Panc1 (cell line): ENCODE measurements around the gene HSPA4. TPM values are rescaled to one million over a fixed set of nuclear protein-coding genes. Genes with fewer than 3 reads are reported as not detected.

Source experiments
- ATAC-seq: fragments of 200-7000 bp; cut with Tn5 transposase; 2 replicates; pipeline ENCODE4 v1.9.1; 2020; ENCODE audit warnings: mild to moderate bottlenecking, moderate library complexity
- BruUV-seq: library from RNA; stranded (reverse); fragments of 400-500 nt; replicated peaks from 2 replicates; lab custom pipeline; 2021; lab: Mats Ljungman, UMichigan
- CTCF ChIA-PET: fragments of 300-600 bp; sonication (Branson Sonifier 250); formaldehyde crosslinking; loops from one replicate; lab custom pipeline; 2022; ENCODE audit warnings: antibody characterized with exemption; lab: Charles Lee
- POLR2A ChIA-PET: fragments of 300-600 bp; sonication (Branson Sonifier 250); formaldehyde crosslinking; loops from one replicate; lab custom pipeline; 2022; ENCODE audit warnings: antibody characterized with exemption; lab: Charles Lee
- DNase-seq: peaks from one replicate; pipeline ENCODE4 v3.0.0-alpha.2; 2010; ENCODE audit warnings: low read depth, low spot score
- H3K27ac ChIP-seq: 2 replicates; pipeline ENCODE4 v1.5.1; 2011; ENCODE audit warnings: mild to moderate bottlenecking, low read length, inconsistent platforms
- H3K27me3 ChIP-seq: fragments of 200-500 bp; sonication (Bioruptor generic); 2 replicates; pipeline ENCODE4 v1.6.0; 2014; ENCODE audit warnings: low read length, inconsistent platforms; ENCODE audit not compliant: control insufficient read depth, insufficient read depth
- H3K36me3 ChIP-seq: fragments of 200-500 bp; sonication (Bioruptor generic); 2 replicates; pipeline ENCODE4 v1.5.1; 2014; ENCODE audit warnings: inconsistent platforms, mild to moderate bottlenecking, low read length, moderate library complexity; ENCODE audit not compliant: control insufficient read depth, insufficient read depth
- H3K4me1 ChIP-seq: 2 replicates; pipeline ENCODE4 v1.5.1; 2011; ENCODE audit warnings: inconsistent platforms, mild to moderate bottlenecking, low read length, moderate library complexity; ENCODE audit not compliant: control insufficient read depth, insufficient read depth
- H3K4me3 ChIP-seq, 2 experiments: 2 replicates each; pipeline ENCODE4 v1.5.1; 2011 to 2012; ENCODE audit warnings: low read depth in 2 of 2, low read length in 2 of 2, mild to moderate bottlenecking in 2 of 2, inconsistent platforms in 1 of 2, moderate library complexity in 1 of 2
- H3K9me3 ChIP-seq: fragments of 200-500 bp; sonication (Bioruptor generic); 2 replicates; pipeline ENCODE4 v1.5.1; 2014; ENCODE audit warnings: low read depth, mild to moderate bottlenecking, inconsistent platforms, low read length, moderate library complexity; ENCODE audit not compliant: control insufficient read depth, insufficient read depth
- POLR2AphosphoS5 ChIP-seq: IDR thresholded peaks from 2 replicates; pipeline ENCODE4 v1.6.1; 2012; ENCODE audit warnings: mild to moderate bottlenecking, low read depth, low read length, moderate library complexity
- SIN3A ChIP-seq: IDR thresholded peaks from 2 replicates; pipeline ENCODE4 v1.6.1; 2012; ENCODE audit warnings: low read depth, mild to moderate bottlenecking, low read length, moderate library complexity, borderline replicate concordance; ENCODE audit not compliant: insufficient read depth
- TCF7L2 ChIP-seq: IDR thresholded peaks from 2 replicates; pipeline ENCODE4 v1.6.1; 2011; ENCODE audit warnings: mild to moderate bottlenecking, low read depth, low read length, inconsistent platforms
- in situ Hi-C: cut with HindIII; loops from 2 replicates; pipeline ENCODE4 v1.10.0; 2016; ENCODE audit warnings: low sequenced_read_pairs, low pct_unique_long_range_greater_than_20kb
- intact Hi-C: fragments of 100-400 bp; cut with micrococcal nuclease; formaldehyde crosslinking; loops from one replicate; pipeline ENCODE4 v1.10.0; 2022; ENCODE audit not compliant: unreplicated experiment
- total RNA-seq: library from RNA; stranded (reverse); gene quantifications from one replicate; pipeline ENCODE4 v1.2.1, GENCODE V29; 2021; ENCODE audit not compliant: unreplicated experiment
- TF ChIP-seq, protein P1 (sequence below), 2 experiments: IDR thresholded peaks; 2 replicates each; pipeline ENCODE4 v1.6.1; 2011 to 2012; ENCODE audit warnings: low read depth in 2 of 2, control low read depth in 1 of 2, low read length in 1 of 2, mild to moderate bottlenecking in 1 of 2, moderate library complexity in 1 of 2; ENCODE audit not compliant: insufficient read depth in 1 of 2
- TF ChIP-seq, protein P2 (sequence below): fragments of 450-650 bp; IDR thresholded peaks from 2 replicates; pipeline ENCODE4 v1.5.1; 2017; ENCODE audit warnings: mild to moderate bottlenecking

The HSPA4 gene
- total RNA-seq, 1 experiment from 2014 or later: 247 TPM

DNA sequence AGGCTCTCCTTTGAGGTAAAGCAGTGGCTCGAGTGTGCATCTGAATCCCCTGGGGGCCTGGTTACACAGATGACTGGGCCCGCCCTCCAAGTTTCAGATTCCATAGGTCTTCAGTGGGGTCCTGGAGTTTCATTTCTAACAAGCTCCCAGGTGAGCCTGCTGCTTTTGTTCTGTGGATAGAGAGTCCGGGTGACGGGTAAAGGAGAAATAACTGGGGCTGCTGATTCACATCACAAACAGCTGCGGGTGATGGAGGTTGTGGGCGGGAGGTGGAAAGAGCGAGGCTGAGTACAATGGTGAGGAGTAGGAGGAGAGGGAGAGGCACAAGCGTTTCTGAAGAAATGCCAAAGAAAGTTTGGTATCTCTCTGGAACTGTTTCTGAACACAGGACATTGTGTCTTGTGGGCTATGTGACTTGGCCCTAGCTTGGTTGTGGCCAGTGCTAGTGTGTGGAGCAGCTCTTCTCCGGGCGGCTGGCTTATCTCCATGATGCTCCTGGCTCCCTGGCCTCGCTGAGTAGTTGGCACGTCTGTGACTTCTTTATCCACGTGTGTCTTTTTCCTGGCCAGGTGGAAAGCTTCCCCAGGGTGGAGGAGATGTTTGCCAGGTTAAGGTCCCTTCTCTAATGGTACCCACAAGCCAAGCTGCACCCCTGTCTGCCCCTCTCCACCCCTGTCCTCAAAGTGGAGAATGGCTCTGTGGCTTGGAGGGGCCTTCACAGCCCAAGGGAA, 61.7 kb downstream of the HSPA4 start:
- BruUV-seq: no TSS peak
- no peak overlapping the region for H3K27ac ChIP-seq
- intact Hi-C loops (loop anchor here (5.0 kb wide), 2 partner anchors 349 to 499 kb away; partner anchors contain the start of gene FSTL4), in situ Hi-C loops (no loop called here)
- no peak for DNase-seq
- ChIA-PET CTCF (interaction anchor here (1.2 to 1.4 kb wide), 2 partner anchors 147 to 174 kb away, joined by 3 read pairs; no protein-coding TSS in a partner anchor), POLR2A (no interaction called here)
- H3K27me3 ChIP-seq: no peaks in the 10 kb centered on the region
- H3K9me3 ChIP-seq: no peaks in the 10 kb centered on the region
- ATAC-seq: no peak
- no peak overlapping the region for H3K4me3 ChIP-seq
- peaks cover 6% of the 10 kb centered on the region for H3K4me1 ChIP-seq
- no peaks in the 10 kb centered on the region for H3K36me3 ChIP-seq
- TF ChIP-seq TCF7L2 (no peak), POLR2AphosphoS5 (no peak), SIN3A (no peak)
- TF ChIP-seq, protein P1, sequence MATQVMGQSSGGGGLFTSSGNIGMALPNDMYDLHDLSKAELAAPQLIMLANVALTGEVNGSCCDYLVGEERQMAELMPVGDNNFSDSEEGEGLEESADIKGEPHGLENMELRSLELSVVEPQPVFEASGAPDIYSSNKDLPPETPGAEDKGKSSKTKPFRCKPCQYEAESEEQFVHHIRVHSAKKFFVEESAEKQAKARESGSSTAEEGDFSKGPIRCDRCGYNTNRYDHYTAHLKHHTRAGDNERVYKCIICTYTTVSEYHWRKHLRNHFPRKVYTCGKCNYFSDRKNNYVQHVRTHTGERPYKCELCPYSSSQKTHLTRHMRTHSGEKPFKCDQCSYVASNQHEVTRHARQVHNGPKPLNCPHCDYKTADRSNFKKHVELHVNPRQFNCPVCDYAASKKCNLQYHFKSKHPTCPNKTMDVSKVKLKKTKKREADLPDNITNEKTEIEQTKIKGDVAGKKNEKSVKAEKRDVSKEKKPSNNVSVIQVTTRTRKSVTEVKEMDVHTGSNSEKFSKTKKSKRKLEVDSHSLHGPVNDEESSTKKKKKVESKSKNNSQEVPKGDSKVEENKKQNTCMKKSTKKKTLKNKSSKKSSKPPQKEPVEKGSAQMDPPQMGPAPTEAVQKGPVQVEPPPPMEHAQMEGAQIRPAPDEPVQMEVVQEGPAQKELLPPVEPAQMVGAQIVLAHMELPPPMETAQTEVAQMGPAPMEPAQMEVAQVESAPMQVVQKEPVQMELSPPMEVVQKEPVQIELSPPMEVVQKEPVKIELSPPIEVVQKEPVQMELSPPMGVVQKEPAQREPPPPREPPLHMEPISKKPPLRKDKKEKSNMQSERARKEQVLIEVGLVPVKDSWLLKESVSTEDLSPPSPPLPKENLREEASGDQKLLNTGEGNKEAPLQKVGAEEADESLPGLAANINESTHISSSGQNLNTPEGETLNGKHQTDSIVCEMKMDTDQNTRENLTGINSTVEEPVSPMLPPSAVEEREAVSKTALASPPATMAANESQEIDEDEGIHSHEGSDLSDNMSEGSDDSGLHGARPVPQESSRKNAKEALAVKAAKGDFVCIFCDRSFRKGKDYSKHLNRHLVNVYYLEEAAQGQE (IDR thresholded peaks at IDR 0.05; ENCODE audit: insufficient read depth in 1 of 2, low read depth in 2 of 2, low read length in 1 of 2): no peak
- TF ChIP-seq, protein P2, sequence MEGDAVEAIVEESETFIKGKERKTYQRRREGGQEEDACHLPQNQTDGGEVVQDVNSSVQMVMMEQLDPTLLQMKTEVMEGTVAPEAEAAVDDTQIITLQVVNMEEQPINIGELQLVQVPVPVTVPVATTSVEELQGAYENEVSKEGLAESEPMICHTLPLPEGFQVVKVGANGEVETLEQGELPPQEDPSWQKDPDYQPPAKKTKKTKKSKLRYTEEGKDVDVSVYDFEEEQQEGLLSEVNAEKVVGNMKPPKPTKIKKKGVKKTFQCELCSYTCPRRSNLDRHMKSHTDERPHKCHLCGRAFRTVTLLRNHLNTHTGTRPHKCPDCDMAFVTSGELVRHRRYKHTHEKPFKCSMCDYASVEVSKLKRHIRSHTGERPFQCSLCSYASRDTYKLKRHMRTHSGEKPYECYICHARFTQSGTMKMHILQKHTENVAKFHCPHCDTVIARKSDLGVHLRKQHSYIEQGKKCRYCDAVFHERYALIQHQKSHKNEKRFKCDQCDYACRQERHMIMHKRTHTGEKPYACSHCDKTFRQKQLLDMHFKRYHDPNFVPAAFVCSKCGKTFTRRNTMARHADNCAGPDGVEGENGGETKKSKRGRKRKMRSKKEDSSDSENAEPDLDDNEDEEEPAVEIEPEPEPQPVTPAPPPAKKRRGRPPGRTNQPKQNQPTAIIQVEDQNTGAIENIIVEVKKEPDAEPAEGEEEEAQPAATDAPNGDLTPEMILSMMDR: no peak

DNA sequence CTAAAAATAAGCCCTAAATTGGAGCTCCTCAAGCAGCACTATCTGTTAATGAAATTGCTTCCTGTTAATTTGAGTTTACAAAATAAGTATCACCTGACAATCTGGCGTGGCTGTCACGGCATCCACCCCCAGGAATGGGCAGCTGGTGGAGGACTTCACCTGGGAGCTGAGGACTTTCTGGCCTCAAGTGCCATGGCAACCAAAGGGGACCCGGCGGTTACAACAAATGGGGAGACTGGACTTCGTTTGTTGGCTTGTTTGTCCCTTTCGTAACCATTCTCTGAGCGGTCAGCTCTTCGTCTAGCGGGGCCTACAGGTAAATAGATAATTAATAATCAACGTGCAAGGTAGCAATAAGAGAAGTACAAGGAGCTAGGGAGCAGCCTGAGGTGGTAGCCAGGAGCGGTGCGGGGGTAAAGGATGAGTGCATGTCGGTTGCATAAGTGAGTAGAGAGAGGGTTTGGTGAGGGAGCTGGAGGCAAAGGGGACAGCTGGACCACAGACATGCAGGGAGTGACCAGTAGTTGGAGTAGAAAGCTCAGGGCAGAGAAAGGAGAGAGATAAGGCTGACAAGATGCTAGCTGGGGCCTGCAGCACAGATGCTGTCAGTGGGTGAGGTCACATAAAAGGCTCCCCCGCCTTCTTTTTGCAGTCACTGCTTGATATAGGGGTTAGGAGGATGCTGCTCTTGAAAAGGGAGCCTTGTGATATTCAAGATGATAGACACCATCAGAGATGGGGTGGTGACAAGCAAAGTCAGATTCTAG, 62.5 kb downstream of the HSPA4 start:
- Histone ChIP-seq H3K4me3 (no peak overlapping the region), H3K27ac (no peak overlapping the region), H3K27me3 (no peaks in the 10 kb centered on the region), H3K4me1 (peaks cover 6% of the 10 kb centered on the region), H3K36me3 (no peaks in the 10 kb centered on the region), H3K9me3 (no peaks in the 10 kb centered on the region)
- POLR2A ChIA-PET: no interaction called here
- in situ Hi-C loops (no loop called here), intact Hi-C loops (loop anchor here (5.0 kb wide), 2 partner anchors 348 to 498 kb away; partner anchors contain the start of gene FSTL4)
- ATAC-seq (no peak), DNase-seq (no peak)
- TF ChIP-seq, protein P1 (IDR thresholded peaks at IDR 0.05; ENCODE audit: insufficient read depth in 1 of 2, low read depth in 2 of 2, low read length in 1 of 2): no peak
- TF ChIP-seq, protein P2: no peak
- no peak for TF ChIP-seq TCF7L2
- no peak for TF ChIP-seq POLR2AphosphoS5
- no peak for TF ChIP-seq SIN3A
- no TSS peak for BruUV-seq
- CTCF ChIA-PET: interaction anchor here (1.2 to 1.4 kb wide), 2 partner anchors 146 to 173 kb away, joined by 3 read pairs; no protein-coding TSS in a partner anchor
